SK-MEL-5 (cell line): ENCODE results near the gene CNKSR3. TPM values are rescaled to one million over a fixed set of nuclear protein-coding genes. Genes with fewer than 3 reads are reported as not detected.

Source experiments
- small RNA-seq, 2 experiments: library from RNA; depleted of rRNA; stranded (forward); fragments of <200 nt; gene quantifications; one replicate each; pipeline ENCODE3, GENCODE V24; 2014
- total RNA-seq: library from RNA; depleted of rRNA; stranded (reverse); fragments of >200 nt; shearing (Covaris generic); gene quantifications from 2 replicates; pipeline ENCODE4 v1.2.3, GENCODE V29; 2014; rRNA removed

CNKSR3 gene
- total RNA-seq, 1 experiment from 2014 or later = 6.7 TPM

Small RNA genes lying within 50 kb of the gene (small RNA-seq; reads per million reads assigned to genes)
- 0 reads per million in 2 experiments for gene AL357075.2

Other genes with a start within 250 kb of the CNKSR3 start
- 0.13 TPM in 1 of 2 replicates, not detected in the other for gene IPCEF1, start 153.9 kb downstream of the CNKSR3 start, total RNA-seq
- gene SCAF8, start 222.7 kb upstream of the CNKSR3 start, total RNA-seq = 16.6 and 17.1 TPM in 2 replicates